Cardiac septum (tissue), 1 donor: ENCODE data around the gene COL27A1. TPM values are rescaled to one million over a fixed set of nuclear protein-coding genes. Genes with fewer than 3 reads are reported as not detected.
"Not testable (repeated sequence)": the region's sequence is repeated elsewhere in the genome, so short reads cannot be mapped to it uniquely, and the experiment has no call there.

Source experiments
- DNase-seq: peaks from one replicate; pipeline ENCODE4 v3.0.0-alpha.2; 2020; ENCODE audit warnings: low spot score
- intact Hi-C: fragments of 100-400 bp; cut with DNase I; formaldehyde crosslinking; loops from one replicate; pipeline ENCODE4 v1.14.0; 2022
- total RNA-seq: library from RNA; stranded (reverse); fragmentation: NEBNext Ultra II Directional; extraction: Animal tissue kit (Norgen Biotek cat#: 25700); gene quantifications from one replicate; pipeline ENCODE4 v1.2.1, GENCODE V29; 2021
- donor health status: DM: no; HTN: no; CAD: no.

The COL27A1 gene
- total RNA-seq, 1 donor from 2014 or later, result 12.8 TPM

GRCh38 chr9:114176624-114177291 is 21.4 kb downstream of the COL27A1 start:
- DNase-seq, result no peak
- intact Hi-C loops, result no loop called here

GRCh38 chr9:114177423-114178064 is 22.2 kb downstream of the COL27A1 start:
- intact Hi-C loops, result no loop called here

GRCh38 chr9:114178076-114178475 is 22.7 kb downstream of the COL27A1 start:
- intact Hi-C loops, result no loop called here

More at GRCh38 chr9:114177423-114178064, 22.2 kb downstream of the COL27A1 start:
- DNase-seq, result no peak

GRCh38 chr9:114178756-114179450 is 23.6 kb downstream of the COL27A1 start:
- DNase-seq, result peak; percentile 85
- intact Hi-C loops, result loop anchor here (1.0 kb wide), 1 partner anchor 28 kb away; no protein-coding TSS in a partner anchor

More at GRCh38 chr9:114178076-114178475, 22.7 kb downstream of the COL27A1 start:
- no peak for DNase-seq

DNA sequence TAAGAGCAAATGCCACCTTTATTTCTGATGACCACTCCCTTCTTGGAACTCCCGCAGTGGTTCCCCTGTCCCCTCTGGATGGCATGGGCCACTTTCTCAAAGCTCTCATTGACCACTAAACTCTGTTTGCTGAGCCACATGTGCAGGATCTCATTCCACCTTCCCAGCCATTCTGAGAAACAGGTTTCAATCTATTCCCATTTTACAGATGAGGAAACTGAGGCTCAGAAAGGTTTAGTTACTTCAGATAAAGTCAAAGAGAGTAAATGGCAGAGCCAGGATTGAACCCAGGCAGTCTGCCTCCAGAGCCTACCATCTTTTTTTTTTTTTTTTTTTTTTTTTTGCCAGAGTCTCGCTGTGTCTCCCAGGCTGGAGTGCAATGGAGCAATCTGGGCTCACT is 24.2 kb downstream of the COL27A1 start:
- no peak for DNase-seq
- intact Hi-C loops, result loop anchor here (1.0 kb wide), 1 partner anchor 28 kb away; no protein-coding TSS in a partner anchor

DNA sequence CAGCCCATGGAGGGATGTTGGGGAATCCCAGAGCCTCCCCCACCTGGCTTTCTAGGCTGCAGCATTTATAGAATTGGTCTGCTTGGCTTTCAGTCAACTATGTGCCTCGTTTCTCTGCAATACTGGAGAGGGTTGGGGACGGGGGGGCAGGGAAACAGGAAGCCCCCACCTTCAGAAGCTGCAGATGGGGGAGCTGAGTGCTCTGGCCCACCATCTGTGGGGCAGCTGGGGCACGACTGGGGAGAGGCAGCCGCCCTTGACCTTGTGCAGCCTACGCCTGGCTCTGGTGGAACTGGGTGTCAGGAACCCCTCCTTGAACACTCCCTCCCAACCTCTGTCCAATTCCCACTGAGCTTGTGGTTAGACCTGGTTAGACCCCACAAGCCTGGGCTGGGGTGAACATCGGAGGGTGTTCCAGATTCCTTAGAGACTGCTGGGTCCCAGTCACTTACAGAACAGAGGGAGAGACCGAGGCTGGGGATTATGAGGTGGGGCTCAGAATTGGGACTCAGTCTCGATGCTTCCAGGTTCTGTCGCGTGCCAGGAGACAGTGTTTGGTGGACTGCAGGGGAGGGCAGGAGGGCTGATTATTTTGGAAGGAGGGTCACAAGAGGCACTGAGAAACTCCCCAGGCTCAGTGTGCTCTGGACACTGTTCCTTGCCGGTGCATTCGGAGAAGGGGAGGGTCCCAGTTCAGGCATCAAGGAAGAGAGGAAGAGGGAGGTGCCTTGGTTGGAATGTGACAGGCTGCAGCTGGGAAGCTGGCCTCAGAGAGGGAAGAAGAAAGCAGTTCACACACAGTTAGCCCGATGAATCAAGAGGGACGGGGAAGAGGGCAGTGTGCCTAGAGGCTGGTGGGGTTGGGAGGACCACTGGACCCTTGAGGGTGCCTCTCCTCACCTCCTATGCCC is 25.6 kb downstream of the COL27A1 start:
- intact Hi-C loops, result loop anchor here (2.0 kb wide), 1 partner anchor 58 kb away; no protein-coding TSS in a partner anchor
- no peak for DNase-seq

DNA sequence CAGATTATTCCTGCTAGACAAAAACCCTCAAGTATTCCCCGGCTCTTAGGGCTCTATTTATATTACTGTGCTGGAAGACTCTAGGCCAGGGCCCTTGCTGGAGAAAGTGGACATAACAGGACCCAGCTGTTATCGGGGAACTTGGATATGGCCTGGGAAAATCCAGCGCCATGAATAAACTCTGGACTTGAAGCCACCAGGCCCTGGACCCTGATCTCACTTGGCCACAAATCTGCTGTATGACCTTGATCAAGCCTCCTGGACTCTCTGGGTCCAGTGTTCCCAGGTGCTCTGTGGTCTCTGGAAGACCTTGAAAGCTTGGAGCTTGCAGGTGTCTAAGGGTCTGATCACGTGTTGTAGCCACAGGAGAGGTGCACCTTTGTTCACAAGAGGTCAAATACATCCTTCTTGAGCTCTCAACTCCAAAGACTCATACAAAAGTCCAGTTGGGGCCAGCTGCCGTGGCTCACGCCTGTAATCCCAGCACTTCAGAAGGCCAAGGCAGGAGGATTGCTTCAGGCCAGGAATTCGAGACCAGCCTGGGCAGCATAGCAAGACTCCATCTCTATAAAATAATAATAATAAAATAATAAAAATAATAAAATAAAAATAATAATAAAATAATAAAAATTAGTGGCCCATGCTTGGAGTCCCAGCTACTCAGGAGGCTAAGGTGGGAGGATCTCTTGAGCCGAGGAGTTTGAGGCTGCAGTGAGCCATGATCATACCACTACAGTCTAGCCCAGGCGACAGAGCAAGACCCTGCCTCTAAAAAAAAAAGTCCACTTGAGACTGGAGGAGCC is 26.5 kb downstream of the COL27A1 start:
- DNase-seq, result no peak
- intact Hi-C loops, result loop anchor here (2.0 kb wide), 1 partner anchor 57 kb away; no protein-coding TSS in a partner anchor

DNA sequence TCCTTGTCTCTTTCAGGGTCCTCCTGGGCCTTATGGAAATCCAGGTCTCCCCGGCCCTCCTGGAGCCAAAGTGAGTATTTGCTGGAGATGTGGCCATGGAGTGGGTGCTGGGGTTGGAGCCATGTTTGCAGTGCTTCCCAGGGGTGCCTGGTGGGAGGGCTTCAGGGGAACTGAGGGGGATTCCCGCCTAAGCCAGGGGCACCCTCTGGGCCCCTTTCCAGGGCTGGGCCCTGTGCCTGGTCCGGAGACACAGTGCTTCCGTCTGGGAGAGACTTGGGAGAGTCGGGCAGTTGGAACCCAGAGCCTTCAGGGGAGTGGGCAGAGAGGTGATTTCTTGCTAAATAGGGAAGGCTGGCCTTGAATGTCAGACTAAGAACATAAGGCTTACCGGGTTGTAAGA is 27.7 kb downstream of the COL27A1 start:
- no peak for DNase-seq
- intact Hi-C loops, result no loop called here

- DNase-seq, result no peak
- intact Hi-C loops, result no loop called here
Observed at GRCh38 chr9:114184071-114184470, 28.7 kb downstream of the COL27A1 start.

GRCh38 chr9:114184866-114185265 is 29.5 kb downstream of the COL27A1 start:
- no peak for DNase-seq
- intact Hi-C loops, result no loop called here

DNA sequence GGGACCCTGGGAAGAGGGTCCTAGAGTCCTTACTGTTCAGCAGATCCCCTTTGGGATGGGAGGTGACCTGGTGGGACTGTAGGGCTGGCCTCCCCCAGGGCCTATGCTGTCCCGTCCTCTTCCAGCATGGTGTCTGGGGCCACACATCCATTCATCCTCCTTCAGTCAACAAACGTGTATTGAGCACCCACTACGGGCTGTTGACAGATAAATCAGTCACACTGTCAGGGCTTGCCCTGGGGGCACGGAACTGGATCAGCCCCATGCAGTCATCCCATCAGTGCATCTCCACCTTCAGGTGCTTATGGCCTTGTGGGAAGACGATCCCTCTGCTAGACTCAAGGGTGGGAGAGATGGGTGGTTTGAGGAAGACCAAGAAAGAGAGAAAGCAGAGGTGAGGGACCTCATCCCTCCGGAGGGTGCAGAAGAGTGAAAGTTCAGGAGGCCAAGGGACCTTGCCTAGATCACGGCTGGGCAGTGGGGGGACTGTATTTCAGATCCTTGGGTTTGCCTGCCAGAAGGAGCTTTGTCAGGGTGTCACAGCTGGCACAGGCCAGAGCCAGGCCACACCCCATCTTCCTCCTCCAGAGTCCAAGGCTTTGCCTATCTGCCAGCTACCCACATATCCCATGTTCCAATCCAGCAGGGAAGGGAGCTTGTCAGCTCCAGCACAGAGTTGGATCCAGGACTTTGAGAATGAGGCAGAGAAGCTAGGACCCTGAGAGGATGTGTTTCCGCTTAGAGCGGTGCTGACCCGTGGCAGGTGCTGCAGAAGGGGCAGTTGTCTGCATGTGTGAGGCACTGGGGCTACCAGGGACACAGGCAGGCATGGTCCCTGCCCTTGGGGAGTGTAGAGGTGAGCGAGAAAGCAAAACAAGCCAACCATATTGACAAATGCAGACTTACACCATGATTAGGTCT is 30.5 kb downstream of the COL27A1 start:
- DNase-seq, result no peak
- intact Hi-C loops, result no loop called here

DNA sequence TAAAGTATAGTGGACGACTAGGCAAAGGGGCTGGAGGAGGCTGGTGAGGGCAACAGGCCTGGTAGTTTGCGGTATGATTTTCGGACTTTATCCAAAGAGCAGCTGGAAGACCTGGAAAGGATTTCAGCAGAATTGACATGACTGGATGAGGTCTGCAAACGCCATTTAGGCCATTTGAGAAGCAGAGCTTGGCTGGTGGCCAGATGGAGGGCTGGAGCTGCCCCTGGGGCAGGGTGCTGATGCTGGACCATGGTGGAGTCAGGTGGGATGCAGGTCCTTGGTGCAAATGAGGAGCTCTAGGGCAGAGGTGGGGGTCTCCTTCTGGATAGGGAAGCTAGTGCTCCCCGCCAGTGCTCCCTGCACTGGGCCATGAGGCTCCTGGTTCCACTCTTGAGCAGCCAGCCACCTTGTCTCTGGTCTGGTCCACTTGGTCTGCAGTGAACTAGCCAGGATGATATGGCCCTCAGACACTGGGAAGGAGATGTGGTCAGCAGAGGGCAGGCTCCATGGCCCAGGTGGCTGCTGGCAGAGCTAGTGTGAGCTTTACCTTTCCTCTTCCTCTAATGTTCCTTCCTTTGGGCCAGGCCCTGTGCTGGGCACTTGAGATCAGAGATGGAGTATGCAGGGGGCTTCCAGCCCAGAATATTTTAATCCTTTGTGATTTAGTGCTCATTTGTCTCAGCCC is 31.4 kb downstream of the COL27A1 start:
- DNase-seq, result no peak
- intact Hi-C loops, result no loop called here

- no peak for DNase-seq
- intact Hi-C loops, result no loop called here
Observed at GRCh38 chr9:114187827-114188226, 32.5 kb downstream of the COL27A1 start.

- no peak for DNase-seq
- intact Hi-C loops, result no loop called here
Observed at GRCh38 chr9:114189823-114190562, 34.7 kb downstream of the COL27A1 start.

GRCh38 chr9:114190563-114190905 is 35.2 kb downstream of the COL27A1 start:
- intact Hi-C loops, result no loop called here
- no peak for DNase-seq

DNA sequence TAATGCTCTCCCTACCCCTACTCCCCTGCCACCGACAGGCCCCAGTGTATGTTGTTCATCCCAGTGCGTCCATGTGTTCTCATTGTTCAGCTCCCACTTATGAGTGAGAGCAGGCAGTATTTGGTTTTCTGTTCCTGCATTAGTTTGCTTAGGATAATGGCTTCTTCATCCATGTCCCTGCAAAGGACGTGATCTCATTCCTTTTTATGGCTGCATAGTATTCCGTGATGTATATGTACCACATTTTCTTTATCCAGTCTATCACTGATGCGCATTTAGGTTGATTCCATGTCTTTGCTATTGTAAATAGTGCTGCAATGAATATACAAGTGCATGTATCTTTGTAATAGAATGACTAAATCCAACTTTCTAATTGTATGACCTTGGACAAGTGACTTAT is 36.1 kb downstream of the COL27A1 start:
- DNase-seq, intact Hi-C loops: not testable (repeated sequence)

DNA sequence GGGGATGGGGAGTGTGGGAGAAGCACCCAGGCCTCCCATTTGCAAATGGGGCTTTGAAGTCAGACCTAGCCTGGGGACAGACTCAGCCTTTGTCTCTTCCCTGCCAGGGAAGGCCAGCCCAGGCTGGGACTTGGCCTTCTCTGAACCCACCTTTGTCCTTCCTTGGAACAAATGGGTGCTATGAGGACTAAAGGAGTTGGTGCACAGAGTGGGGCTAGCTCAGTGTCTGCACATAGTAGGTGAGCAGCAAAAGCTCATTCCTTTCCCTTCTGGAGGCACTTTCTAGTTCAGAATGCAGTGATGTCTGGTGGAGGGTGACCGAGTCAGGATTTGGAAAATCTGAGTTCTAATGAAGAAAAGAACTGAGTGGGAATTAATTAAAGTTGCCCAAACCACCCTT is 37.2 kb downstream of the COL27A1 start:
- intact Hi-C loops, result no loop called here
- no peak for DNase-seq
